ENCODE data around the gene HTR6.

The HTR6 gene

GRCh38 chr1:19730232-19730631 is 65.6 kb downstream of the HTR6 start:
- TF ChIP-seq, protein P1, sequence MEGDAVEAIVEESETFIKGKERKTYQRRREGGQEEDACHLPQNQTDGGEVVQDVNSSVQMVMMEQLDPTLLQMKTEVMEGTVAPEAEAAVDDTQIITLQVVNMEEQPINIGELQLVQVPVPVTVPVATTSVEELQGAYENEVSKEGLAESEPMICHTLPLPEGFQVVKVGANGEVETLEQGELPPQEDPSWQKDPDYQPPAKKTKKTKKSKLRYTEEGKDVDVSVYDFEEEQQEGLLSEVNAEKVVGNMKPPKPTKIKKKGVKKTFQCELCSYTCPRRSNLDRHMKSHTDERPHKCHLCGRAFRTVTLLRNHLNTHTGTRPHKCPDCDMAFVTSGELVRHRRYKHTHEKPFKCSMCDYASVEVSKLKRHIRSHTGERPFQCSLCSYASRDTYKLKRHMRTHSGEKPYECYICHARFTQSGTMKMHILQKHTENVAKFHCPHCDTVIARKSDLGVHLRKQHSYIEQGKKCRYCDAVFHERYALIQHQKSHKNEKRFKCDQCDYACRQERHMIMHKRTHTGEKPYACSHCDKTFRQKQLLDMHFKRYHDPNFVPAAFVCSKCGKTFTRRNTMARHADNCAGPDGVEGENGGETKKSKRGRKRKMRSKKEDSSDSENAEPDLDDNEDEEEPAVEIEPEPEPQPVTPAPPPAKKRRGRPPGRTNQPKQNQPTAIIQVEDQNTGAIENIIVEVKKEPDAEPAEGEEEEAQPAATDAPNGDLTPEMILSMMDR (IDR thresholded peaks at IDR 0.05; ENCODE audit: low read depth, low read length, missing control alignments), result no peak
- no peak for DNase-seq (ENCODE audit: low read depth)
- in situ Hi-C loops (cut with HindIII; ENCODE audit: low sequenced_read_pairs), result no loop called here
- no peak overlapping the region for H3K4me3 ChIP-seq (ENCODE audit: low read depth, low read length)

Data from astrocyte of the cerebellum (primary cell).